Measurements from ENCODE around the gene MIA2. TPM values are rescaled to one million over a fixed set of nuclear protein-coding genes. Genes with fewer than 3 reads are reported as not detected.
"Not testable (repeated sequence)": the region's sequence is repeated elsewhere in the genome, so short reads cannot be mapped to it uniquely, and the experiment has no call there.

MIA2 gene
- total RNA-seq, 1 donor from 2014 or later: 27.3 TPM

DNA sequence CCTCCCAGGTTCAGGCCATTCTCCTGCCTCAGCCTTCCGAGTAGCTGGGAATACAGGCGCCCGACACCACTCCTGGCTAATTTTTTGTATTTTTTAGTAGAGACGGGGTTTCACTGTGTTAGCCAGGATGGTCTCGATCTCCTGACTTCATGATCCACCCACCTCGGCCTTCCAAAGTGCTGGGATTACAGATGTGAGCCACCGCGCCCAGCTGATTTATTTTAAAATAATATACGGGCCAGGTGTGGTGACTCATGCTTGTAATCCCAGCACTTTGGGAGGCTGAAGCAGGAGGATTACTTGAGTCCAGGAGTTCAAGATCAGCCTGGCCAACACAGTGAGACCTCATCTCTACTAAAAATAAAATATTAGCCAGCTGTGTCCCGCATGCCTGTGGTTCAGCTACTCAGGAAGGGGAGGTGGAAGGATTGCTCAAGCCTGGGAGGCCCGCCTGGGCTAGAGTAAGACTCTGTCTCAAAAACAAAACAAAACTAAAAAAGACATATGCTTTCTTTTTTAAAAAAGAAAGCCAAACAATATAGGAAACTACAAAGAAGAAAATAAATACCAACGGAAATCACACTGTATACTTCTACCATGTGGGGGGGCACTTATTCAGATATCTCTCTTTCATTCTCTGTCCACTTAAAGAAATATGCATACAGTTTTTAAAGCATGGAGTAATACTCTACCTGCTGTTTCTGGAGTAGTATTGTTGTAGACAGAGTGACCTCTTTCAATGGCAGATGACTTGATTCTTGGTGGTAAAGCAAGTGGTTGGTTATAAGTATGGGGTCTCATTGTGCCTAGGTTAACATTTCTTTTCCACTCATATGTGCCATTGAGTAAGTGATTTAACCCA is 930 bp upstream of the MIA2 start:
- TF ChIP-seq, protein P1, sequence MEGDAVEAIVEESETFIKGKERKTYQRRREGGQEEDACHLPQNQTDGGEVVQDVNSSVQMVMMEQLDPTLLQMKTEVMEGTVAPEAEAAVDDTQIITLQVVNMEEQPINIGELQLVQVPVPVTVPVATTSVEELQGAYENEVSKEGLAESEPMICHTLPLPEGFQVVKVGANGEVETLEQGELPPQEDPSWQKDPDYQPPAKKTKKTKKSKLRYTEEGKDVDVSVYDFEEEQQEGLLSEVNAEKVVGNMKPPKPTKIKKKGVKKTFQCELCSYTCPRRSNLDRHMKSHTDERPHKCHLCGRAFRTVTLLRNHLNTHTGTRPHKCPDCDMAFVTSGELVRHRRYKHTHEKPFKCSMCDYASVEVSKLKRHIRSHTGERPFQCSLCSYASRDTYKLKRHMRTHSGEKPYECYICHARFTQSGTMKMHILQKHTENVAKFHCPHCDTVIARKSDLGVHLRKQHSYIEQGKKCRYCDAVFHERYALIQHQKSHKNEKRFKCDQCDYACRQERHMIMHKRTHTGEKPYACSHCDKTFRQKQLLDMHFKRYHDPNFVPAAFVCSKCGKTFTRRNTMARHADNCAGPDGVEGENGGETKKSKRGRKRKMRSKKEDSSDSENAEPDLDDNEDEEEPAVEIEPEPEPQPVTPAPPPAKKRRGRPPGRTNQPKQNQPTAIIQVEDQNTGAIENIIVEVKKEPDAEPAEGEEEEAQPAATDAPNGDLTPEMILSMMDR (IDR thresholded peaks at IDR 0.05): peak; percentile 37
- Mint-ChIP-seq H3K4me3 (ENCODE audit: unreplicated experiment) (peak overlapping the region; percentile 38), H3K27ac (ENCODE audit: unreplicated experiment) (peak overlapping the region; percentile 91), H3K9me3 (ENCODE audit: low read depth) (no peaks in the 10 kb centered on the region), H3K4me1 (ENCODE audit: low read depth) (peaks cover 9% of the 10 kb centered on the region), H3K27me3 (ENCODE audit: low read depth) (no peaks in the 10 kb centered on the region), H3K36me3 (ENCODE audit: low read depth) (no peaks in the 10 kb centered on the region)
- no peak for DNase-seq (ENCODE audit: low spot score)

DNA sequence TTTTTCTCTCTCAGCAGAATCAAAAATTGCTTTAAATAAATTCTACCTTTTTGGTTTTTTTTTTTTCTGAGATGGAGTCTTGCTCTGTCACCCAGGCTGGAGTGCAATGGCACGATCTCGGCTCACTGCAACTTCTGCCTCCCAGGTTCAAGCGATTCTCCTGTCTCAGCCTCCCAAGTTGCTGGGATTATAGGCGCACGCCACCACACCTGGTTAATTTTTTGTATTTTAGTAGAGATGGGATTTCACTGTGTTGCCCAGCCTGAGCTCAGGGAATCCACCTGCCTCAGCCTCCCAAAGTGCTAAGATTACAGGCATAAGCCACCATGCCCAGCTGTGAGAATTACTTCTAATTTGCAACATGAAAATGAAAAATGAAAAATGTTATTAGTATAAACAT is 1.3 kb downstream of the MIA2 start:
- H3K27ac Mint-ChIP-seq (ENCODE audit: unreplicated experiment): not testable (repeated sequence)

GRCh38 chr14:39235466-39235865 is 1.8 kb downstream of the MIA2 start:
- H3K4me3 Mint-ChIP-seq (ENCODE audit: unreplicated experiment); H3K36me3 Mint-ChIP-seq (ENCODE audit: low read depth); DNase-seq (ENCODE audit: low spot score); H3K27ac Mint-ChIP-seq (ENCODE audit: unreplicated experiment); H3K27me3 Mint-ChIP-seq (ENCODE audit: low read depth); H3K4me1 Mint-ChIP-seq (ENCODE audit: low read depth); H3K9me3 Mint-ChIP-seq (ENCODE audit: low read depth): not testable (repeated sequence)

More for the DNA sequence above, 1.3 kb downstream of the MIA2 start:
- not testable (repeated sequence) for H3K4me1 Mint-ChIP-seq (ENCODE audit: low read depth); H3K4me3 Mint-ChIP-seq (ENCODE audit: unreplicated experiment); H3K36me3 Mint-ChIP-seq (ENCODE audit: low read depth); DNase-seq (ENCODE audit: low spot score); H3K27me3 Mint-ChIP-seq (ENCODE audit: low read depth); H3K9me3 Mint-ChIP-seq (ENCODE audit: low read depth)

- TF ChIP-seq, protein P1 (IDR thresholded peaks at IDR 0.05): no peak
- Mint-ChIP-seq H3K36me3 (ENCODE audit: low read depth) (no peaks in the 10 kb centered on the region), H3K9me3 (ENCODE audit: low read depth) (no peaks in the 10 kb centered on the region), H3K27me3 (ENCODE audit: low read depth) (no peaks in the 10 kb centered on the region), H3K27ac (ENCODE audit: unreplicated experiment) (no peak overlapping the region), H3K4me1 (ENCODE audit: low read depth) (no peaks in the 10 kb centered on the region), H3K4me3 (ENCODE audit: unreplicated experiment) (no peak overlapping the region)
- no peak for DNase-seq (ENCODE audit: low spot score)
These were observed 7.1 kb downstream of the MIA2 start for GRCh38 chr14:39240769-39241168.

- no peaks in the 10 kb centered on the region for H3K36me3 Mint-ChIP-seq (ENCODE audit: low read depth)
- H3K27me3 Mint-ChIP-seq (ENCODE audit: low read depth): no peaks in the 10 kb centered on the region
- H3K4me1 Mint-ChIP-seq (ENCODE audit: low read depth): no peaks in the 10 kb centered on the region
- no peaks in the 10 kb centered on the region for H3K9me3 Mint-ChIP-seq (ENCODE audit: low read depth)
- H3K27ac Mint-ChIP-seq (ENCODE audit: unreplicated experiment): no peak overlapping the region
- DNase-seq (ENCODE audit: low spot score): no peak
- TF ChIP-seq, protein P1 (IDR thresholded peaks at IDR 0.05): no peak
- no peak overlapping the region for H3K4me3 Mint-ChIP-seq (ENCODE audit: unreplicated experiment)
These were observed 7.9 kb downstream of the MIA2 start for GRCh38 chr14:39241637-39242036.

- Mint-ChIP-seq H3K4me1 (ENCODE audit: low read depth) (peaks cover 9% of the 10 kb centered on the region), H3K27ac (ENCODE audit: unreplicated experiment) (no peak overlapping the region), H3K27me3 (ENCODE audit: low read depth) (no peaks in the 10 kb centered on the region), H3K4me3 (ENCODE audit: unreplicated experiment) (no peak overlapping the region), H3K9me3 (ENCODE audit: low read depth) (no peaks in the 10 kb centered on the region), H3K36me3 (ENCODE audit: low read depth) (no peaks in the 10 kb centered on the region)
- no peak for DNase-seq (ENCODE audit: low spot score)
- TF ChIP-seq, protein P1 (IDR thresholded peaks at IDR 0.05): no peak
These were observed 10.1 kb downstream of the MIA2 start for GRCh38 chr14:39243831-39244230.
